Panc1 (cell line): ENCODE results near the gene SMC6. TPM values are rescaled to one million over a fixed set of nuclear protein-coding genes. Genes with fewer than 3 reads are reported as not detected.

Experiments used
- ATAC-seq: fragments of 200-7000 bp; cut with Tn5 transposase; 2 replicates; pipeline ENCODE4 v1.9.1; 2020; ENCODE audit warnings: mild to moderate bottlenecking, moderate library complexity
- BruUV-seq: library from RNA; stranded (reverse); fragments of 400-500 nt; replicated peaks from 2 replicates; lab custom pipeline; 2021; lab: Mats Ljungman, UMichigan
- CTCF ChIA-PET: fragments of 300-600 bp; sonication (Branson Sonifier 250); formaldehyde crosslinking; loops from one replicate; lab custom pipeline; 2022; ENCODE audit warnings: antibody characterized with exemption; lab: Charles Lee
- POLR2A ChIA-PET: fragments of 300-600 bp; sonication (Branson Sonifier 250); formaldehyde crosslinking; loops from one replicate; lab custom pipeline; 2022; ENCODE audit warnings: antibody characterized with exemption; lab: Charles Lee
- DNase-seq: peaks from one replicate; pipeline ENCODE4 v3.0.0-alpha.2; 2010; ENCODE audit warnings: low read depth, low spot score
- H3K27ac ChIP-seq: 2 replicates; pipeline ENCODE4 v1.5.1; 2011; ENCODE audit warnings: mild to moderate bottlenecking, low read length, inconsistent platforms
- H3K27me3 ChIP-seq: fragments of 200-500 bp; sonication (Bioruptor generic); 2 replicates; pipeline ENCODE4 v1.6.0; 2014; ENCODE audit warnings: low read length, inconsistent platforms; ENCODE audit not compliant: control insufficient read depth, insufficient read depth
- H3K36me3 ChIP-seq: fragments of 200-500 bp; sonication (Bioruptor generic); 2 replicates; pipeline ENCODE4 v1.5.1; 2014; ENCODE audit warnings: inconsistent platforms, mild to moderate bottlenecking, low read length, moderate library complexity; ENCODE audit not compliant: control insufficient read depth, insufficient read depth
- H3K4me1 ChIP-seq: 2 replicates; pipeline ENCODE4 v1.5.1; 2011; ENCODE audit warnings: inconsistent platforms, mild to moderate bottlenecking, low read length, moderate library complexity; ENCODE audit not compliant: control insufficient read depth, insufficient read depth
- H3K4me3 ChIP-seq, 2 experiments: 2 replicates each; pipeline ENCODE4 v1.5.1; 2011 to 2012; ENCODE audit warnings: low read depth in 2 of 2, low read length in 2 of 2, mild to moderate bottlenecking in 2 of 2, inconsistent platforms in 1 of 2, moderate library complexity in 1 of 2
- H3K9me3 ChIP-seq: fragments of 200-500 bp; sonication (Bioruptor generic); 2 replicates; pipeline ENCODE4 v1.5.1; 2014; ENCODE audit warnings: low read depth, mild to moderate bottlenecking, inconsistent platforms, low read length, moderate library complexity; ENCODE audit not compliant: control insufficient read depth, insufficient read depth
- CTCF ChIP-seq: fragments of 450-650 bp; IDR thresholded peaks from 2 replicates; pipeline ENCODE4 v1.5.1; 2017; ENCODE audit warnings: mild to moderate bottlenecking
- POLR2AphosphoS5 ChIP-seq: IDR thresholded peaks from 2 replicates; pipeline ENCODE4 v1.6.1; 2012; ENCODE audit warnings: mild to moderate bottlenecking, low read depth, low read length, moderate library complexity
- REST ChIP-seq, 2 experiments: IDR thresholded peaks; 2 replicates each; pipeline ENCODE4 v1.6.1; 2011 to 2012; ENCODE audit warnings: low read depth in 2 of 2, control low read depth in 1 of 2, low read length in 1 of 2, mild to moderate bottlenecking in 1 of 2, moderate library complexity in 1 of 2; ENCODE audit not compliant: insufficient read depth in 1 of 2
- SIN3A ChIP-seq: IDR thresholded peaks from 2 replicates; pipeline ENCODE4 v1.6.1; 2012; ENCODE audit warnings: low read depth, mild to moderate bottlenecking, low read length, moderate library complexity, borderline replicate concordance; ENCODE audit not compliant: insufficient read depth
- TCF7L2 ChIP-seq: IDR thresholded peaks from 2 replicates; pipeline ENCODE4 v1.6.1; 2011; ENCODE audit warnings: mild to moderate bottlenecking, low read depth, low read length, inconsistent platforms
- in situ Hi-C: cut with HindIII; loops from 2 replicates; pipeline ENCODE4 v1.10.0; 2016; ENCODE audit warnings: low sequenced_read_pairs, low pct_unique_long_range_greater_than_20kb
- intact Hi-C: fragments of 100-400 bp; cut with micrococcal nuclease; formaldehyde crosslinking; loops from one replicate; pipeline ENCODE4 v1.10.0; 2022; ENCODE audit not compliant: unreplicated experiment
- total RNA-seq: library from RNA; stranded (reverse); gene quantifications from one replicate; pipeline ENCODE4 v1.2.1, GENCODE V29; 2021; ENCODE audit not compliant: unreplicated experiment

Gene SMC6
- total RNA-seq, 1 experiment from 2014 or later, result 43.8 TPM

GRCh38 chr2:17688600-17688999, 65.0 kb downstream of the SMC6 start:
- in situ Hi-C loops (no loop called here), intact Hi-C loops (no loop called here)
- no peak for DNase-seq
- no peak for ATAC-seq
- Histone ChIP-seq H3K27ac (no peak overlapping the region), H3K4me1 (no peaks in the 10 kb centered on the region), H3K4me3 (no peak overlapping the region), H3K36me3 (peaks cover 13% of the 10 kb centered on the region), H3K27me3 (no peaks in the 10 kb centered on the region), H3K9me3 (no peaks in the 10 kb centered on the region)
- CTCF ChIA-PET, result no interaction called here
- no TSS peak for BruUV-seq
- no peak for TF ChIP-seq REST (IDR thresholded peaks at IDR 0.05; ENCODE audit: insufficient read depth in 1 of 2, low read depth in 2 of 2, low read length in 1 of 2)
- POLR2A ChIA-PET, result no interaction called here

GRCh38 chr2:17683981-17684380, 69.6 kb downstream of the SMC6 start:
- POLR2A ChIA-PET, result no interaction called here
- no peak overlapping the region for H3K27ac ChIP-seq
- CTCF ChIA-PET, result no interaction called here
- H3K27me3 ChIP-seq, result no peaks in the 10 kb centered on the region
- BruUV-seq, result no TSS peak
- peaks cover 15% of the 10 kb centered on the region for H3K36me3 ChIP-seq
- DNase-seq (no peak), ATAC-seq (no peak)
- H3K4me1 ChIP-seq, result no peaks in the 10 kb centered on the region
- in situ Hi-C loops (no loop called here), intact Hi-C loops (no loop called here)
- no peaks in the 10 kb centered on the region for H3K9me3 ChIP-seq
- TF ChIP-seq POLR2AphosphoS5 (no peak), REST (IDR thresholded peaks at IDR 0.05; ENCODE audit: insufficient read depth in 1 of 2, low read depth in 2 of 2, low read length in 1 of 2) (no peak), SIN3A (no peak), TCF7L2 (no peak), CTCF (no peak)
- no peak overlapping the region for H3K4me3 ChIP-seq
